Choroid plexus epithelial cell (primary cell): ENCODE measurements around the gene FOXN3.

Experiments used
- DNase-seq: peaks from one replicate; pipeline ENCODE4 v3.0.0-alpha.2; 2010; ENCODE audit warnings: low read depth
- H3K4me3 ChIP-seq: 2 replicates; pipeline ENCODE4 v1.5.1; 2011; ENCODE audit warnings: low read depth, mild to moderate bottlenecking, control low read depth, low read length, moderate library complexity
- TF ChIP-seq, protein P1 (sequence below): conservative IDR thresholded peaks from 2 replicates; pipeline ENCODE4 v1.5.1; 2011; ENCODE audit warnings: low read depth, mild to moderate bottlenecking, control low read depth, inconsistent platforms, low read length, moderate library complexity

The FOXN3 gene

DNA sequence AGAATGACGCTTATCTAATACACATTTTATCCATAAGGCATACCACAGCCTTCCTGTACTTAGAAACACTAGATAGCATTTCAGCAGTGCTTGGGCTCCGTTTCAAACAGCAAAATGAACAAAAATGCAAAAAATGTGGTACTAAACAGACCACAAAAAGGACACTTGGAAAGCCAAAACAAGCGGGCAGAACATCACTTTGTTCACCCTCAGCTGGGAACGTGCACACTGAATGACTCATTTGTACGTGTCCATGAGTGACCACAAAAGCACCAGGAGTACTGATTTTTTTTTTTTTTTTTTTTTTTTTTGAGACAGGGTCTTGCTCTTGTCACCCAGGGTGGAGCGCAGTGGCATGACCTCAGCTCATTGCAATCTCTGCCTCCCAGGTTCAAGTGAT, 8.9 kb upstream of the FOXN3 start:
- peak; percentile 95 for DNase-seq
- TF ChIP-seq, protein P1, sequence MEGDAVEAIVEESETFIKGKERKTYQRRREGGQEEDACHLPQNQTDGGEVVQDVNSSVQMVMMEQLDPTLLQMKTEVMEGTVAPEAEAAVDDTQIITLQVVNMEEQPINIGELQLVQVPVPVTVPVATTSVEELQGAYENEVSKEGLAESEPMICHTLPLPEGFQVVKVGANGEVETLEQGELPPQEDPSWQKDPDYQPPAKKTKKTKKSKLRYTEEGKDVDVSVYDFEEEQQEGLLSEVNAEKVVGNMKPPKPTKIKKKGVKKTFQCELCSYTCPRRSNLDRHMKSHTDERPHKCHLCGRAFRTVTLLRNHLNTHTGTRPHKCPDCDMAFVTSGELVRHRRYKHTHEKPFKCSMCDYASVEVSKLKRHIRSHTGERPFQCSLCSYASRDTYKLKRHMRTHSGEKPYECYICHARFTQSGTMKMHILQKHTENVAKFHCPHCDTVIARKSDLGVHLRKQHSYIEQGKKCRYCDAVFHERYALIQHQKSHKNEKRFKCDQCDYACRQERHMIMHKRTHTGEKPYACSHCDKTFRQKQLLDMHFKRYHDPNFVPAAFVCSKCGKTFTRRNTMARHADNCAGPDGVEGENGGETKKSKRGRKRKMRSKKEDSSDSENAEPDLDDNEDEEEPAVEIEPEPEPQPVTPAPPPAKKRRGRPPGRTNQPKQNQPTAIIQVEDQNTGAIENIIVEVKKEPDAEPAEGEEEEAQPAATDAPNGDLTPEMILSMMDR, result no peak
- no peak overlapping the region for H3K4me3 ChIP-seq

DNA sequence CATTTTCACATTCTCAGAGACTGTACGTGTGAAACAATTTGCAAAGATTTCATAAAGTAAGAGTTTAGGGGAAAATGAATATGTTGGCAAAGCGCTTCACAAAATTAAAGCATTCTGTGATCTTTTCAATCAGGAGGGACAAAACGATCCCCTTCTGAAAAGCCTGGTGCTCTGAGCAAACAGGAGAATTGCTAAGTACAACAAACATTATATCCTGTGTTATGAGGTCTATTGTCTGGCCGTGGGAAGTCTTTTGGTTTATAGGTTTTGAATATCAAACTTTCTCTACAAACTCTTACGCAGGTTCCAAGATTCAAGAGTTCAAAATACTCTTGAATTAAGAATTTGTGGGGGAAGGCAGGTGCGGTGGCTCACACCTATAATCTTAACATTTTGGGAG, 7.2 kb upstream of the FOXN3 start:
- TF ChIP-seq, protein P1, result no peak
- no peak for DNase-seq

DNA sequence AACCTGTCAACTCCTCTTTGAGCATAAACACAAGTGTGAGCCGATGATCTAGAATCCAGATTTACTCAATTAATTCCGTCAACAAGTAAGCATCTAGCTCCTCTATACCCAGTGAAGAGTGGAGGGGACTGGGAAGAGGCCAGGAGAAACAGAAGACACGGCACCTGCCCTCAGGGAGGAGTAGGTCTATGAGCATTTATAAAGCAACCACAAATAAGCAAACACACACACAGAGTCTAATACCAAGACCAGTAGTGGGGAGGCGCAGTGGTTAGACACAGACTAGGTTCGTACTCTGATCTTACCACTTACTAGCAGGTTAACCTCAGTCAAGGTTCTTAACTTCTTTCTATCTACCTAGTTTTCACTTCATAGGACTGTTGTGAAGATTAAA, 5.9 kb upstream of the FOXN3 start:
- TF ChIP-seq, protein P1, result no peak
- H3K4me3 ChIP-seq, result no peak overlapping the region
- no peak for DNase-seq

More for the DNA sequence above, 7.2 kb upstream of the FOXN3 start:
- H3K4me3 ChIP-seq, result no peak overlapping the region

DNA sequence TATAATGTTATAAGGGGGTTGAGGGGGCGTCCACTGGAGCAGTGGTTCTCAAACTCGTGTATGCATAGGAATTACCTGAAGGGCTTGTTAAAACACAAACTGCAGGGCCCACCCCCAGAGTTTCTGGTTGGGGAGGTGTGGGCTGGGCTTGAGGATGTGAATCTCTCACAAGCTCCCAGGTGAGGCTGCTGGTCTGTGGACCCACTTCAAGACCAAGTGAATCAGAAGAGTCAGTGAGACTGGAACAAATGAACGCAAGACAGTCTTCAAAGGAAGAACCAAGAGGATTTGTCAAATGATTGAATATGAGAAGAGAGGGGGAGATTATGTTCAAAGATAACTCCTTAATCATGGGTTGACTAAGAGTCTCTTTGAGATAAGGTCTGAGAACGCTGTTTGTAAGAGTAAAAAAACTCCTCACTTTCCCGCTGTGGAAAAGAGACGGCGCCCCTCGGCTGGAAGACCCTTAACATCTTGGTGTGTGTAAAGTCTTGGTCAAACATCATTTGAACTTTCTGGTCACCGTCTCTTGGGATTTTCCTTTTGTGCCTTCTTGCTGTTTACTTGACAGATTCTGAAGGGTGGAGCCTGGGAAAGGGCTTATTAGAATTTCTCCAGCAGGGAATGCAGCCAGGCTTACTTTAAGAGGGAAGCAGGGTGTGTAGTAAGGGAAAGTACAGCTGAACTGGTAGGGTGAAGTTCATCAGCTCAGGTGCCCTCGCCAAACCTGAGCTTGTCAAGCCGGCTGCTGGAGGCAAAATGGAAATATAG, 5.3 kb upstream of the FOXN3 start:
- DNase-seq, result no peak
- TF ChIP-seq, protein P1, result no peak
- no peak overlapping the region for H3K4me3 ChIP-seq

DNA sequence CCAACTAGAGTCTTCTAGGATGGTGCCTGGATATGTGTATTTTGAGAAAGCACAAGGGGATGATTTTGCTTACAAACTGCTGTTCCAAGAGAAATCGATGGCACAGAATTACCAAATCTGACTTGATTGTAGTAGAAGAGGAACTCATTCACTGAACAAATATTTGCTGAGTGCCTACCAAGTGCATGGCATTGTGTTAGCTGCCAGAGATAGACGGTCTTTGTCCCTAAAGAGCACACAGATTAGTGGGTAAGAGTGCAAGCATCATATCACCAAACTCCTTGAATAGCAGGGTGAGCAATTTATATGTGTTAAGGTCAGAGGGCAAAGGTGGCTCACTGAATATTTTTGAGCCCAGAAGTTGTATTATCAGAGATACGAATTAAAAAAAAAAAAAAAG, 3.5 kb upstream of the FOXN3 start:
- TF ChIP-seq, protein P1, result no peak
- DNase-seq, result no peak
- no peak overlapping the region for H3K4me3 ChIP-seq

DNA sequence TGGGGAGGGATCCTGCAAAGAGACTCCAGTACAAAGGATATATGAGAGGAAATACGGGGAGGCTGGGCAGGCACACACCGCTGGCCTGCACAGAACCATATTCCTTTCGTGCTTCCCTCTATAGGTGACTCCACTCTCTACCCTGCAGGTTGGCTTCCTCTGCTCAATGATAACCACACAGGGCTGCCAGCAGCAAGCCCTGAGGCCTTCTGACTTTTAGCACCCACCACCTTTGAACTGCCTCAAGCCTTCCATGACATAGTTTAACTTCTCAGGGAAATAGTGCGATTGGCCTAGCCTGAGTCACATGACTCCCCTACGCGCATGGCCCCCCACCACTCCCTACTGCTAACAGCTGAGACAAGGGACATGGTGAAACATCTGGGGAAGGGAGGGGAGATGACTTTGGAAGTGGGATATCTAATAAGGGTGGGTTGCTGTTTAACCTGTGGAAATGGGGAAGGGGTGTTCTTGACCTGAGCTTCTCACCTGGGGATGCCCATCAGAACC, 3.0 kb upstream of the FOXN3 start:
- DNase-seq, result no peak
- TF ChIP-seq, protein P1, result no peak
- H3K4me3 ChIP-seq, result no peak overlapping the region

DNA sequence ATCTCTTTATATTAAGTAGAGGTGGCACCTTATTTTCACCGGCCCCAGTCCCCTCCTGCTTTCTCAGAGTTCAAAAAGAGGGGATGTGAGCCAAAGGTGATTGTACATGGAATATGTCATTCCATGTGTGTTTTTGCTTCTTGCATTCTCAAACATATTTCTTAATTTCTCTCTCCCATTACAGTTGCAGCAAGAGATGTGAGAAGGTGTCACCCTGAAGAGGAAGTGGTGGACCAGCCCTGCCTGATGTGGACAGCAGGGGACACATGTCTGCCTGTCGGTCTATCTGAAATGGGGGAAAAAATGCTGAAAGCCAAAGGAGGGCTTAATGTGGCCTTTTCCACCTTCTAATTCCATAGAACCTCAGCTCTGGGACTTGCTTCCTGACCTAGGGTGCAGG, 1.9 kb upstream of the FOXN3 start:
- H3K4me3 ChIP-seq, result no peak overlapping the region
- TF ChIP-seq, protein P1, result no peak
- no peak for DNase-seq
